CD4-positive, alpha-beta memory T cell (primary cell): Measurements from ENCODE around the gene APH1B. TPM values are rescaled to one million over a fixed set of nuclear protein-coding genes. Genes with fewer than 3 reads are reported as not detected.
"Not testable (repeated sequence)": the region's sequence is repeated elsewhere in the genome, so short reads cannot be mapped to it uniquely, and the experiment has no call there.

ENCODE experiments used
- CTCF ChIA-PET: fragments of 350-600 bp; sonication (Branson Sonifier 250); formaldehyde crosslinking; loops from one replicate; lab custom pipeline; 2021; ENCODE audit warnings: inconsistent platforms; ENCODE audit not compliant: partially characterized antibody; lab: Charles Lee
- POLR2A ChIA-PET: fragments of 350-600 bp; sonication (Branson Sonifier 250); formaldehyde crosslinking; loops from one replicate; lab custom pipeline; 2021; ENCODE audit not compliant: partially characterized antibody; lab: Charles Lee
- DNase-seq, 5 donors: peaks; one replicate each; pipeline versions ENCODE4 v3.0.0 to v3.0.0-alpha.2; 2020 to 2022; ENCODE audit warnings: mixed read lengths in 1 of 5
- H3K27ac ChIP-seq: one replicate; pipeline ENCODE4 v1.7.0; 2013; ENCODE audit warnings: low read depth, low read length
- H3K27me3 ChIP-seq: 2 replicates; pipeline ENCODE4 v1.7.0; 2013; ENCODE audit warnings: mild to moderate bottlenecking, low read length, moderate library complexity; ENCODE audit not compliant: insufficient read depth
- H3K36me3 ChIP-seq: 2 replicates; pipeline ENCODE4 v1.7.0; 2013; ENCODE audit warnings: mild to moderate bottlenecking, low read length, moderate library complexity; ENCODE audit not compliant: insufficient read depth
- H3K4me1 ChIP-seq: 2 replicates; pipeline ENCODE4 v1.7.0; 2013; ENCODE audit warnings: mild to moderate bottlenecking, low read length, moderate library complexity; ENCODE audit not compliant: insufficient read depth
- H3K4me3 ChIP-seq, 2 donors: one replicate each; pipeline ENCODE4 v1.7.0; 2013; ENCODE audit warnings: low read length in 2 of 2, mild to moderate bottlenecking in 1 of 2
- H3K9me3 ChIP-seq, 2 donors: one replicate each; pipeline ENCODE4 v1.7.0; 2013; ENCODE audit warnings: low read length in 2 of 2, control low read depth in 1 of 2; ENCODE audit not compliant: control insufficient read depth in 1 of 2
- H3K27ac Mint-ChIP-seq, 7 donors: one replicate each; pipeline ENCODE4 v1.8.0; 2020 to 2021; ENCODE audit warnings: mixed read lengths in 7 of 7, mild to moderate bottlenecking in 6 of 7, inconsistent platforms in 3 of 7, moderate library complexity in 3 of 7
- H3K27me3 Mint-ChIP-seq, 2 donors: one replicate each; pipeline ENCODE4 v1.8.0; 2020 to 2021; ENCODE audit warnings: mixed read lengths in 2 of 2
- H3K36me3 Mint-ChIP-seq, 2 donors: one replicate each; pipeline ENCODE4 v1.8.0; 2020 to 2021; ENCODE audit warnings: mixed read lengths in 2 of 2, inconsistent platforms in 1 of 2, mild to moderate bottlenecking in 1 of 2
- H3K4me1 Mint-ChIP-seq, 4 donors: one replicate each; pipeline ENCODE4 v1.8.0; 2020 to 2021; ENCODE audit warnings: mixed read lengths in 4 of 4, mild to moderate bottlenecking in 1 of 4
- H3K4me3 Mint-ChIP-seq, 8 donors: one replicate each; pipeline ENCODE4 v1.8.0; 2020 to 2021; ENCODE audit warnings: mixed read lengths in 8 of 8, mild to moderate bottlenecking in 7 of 8, moderate library complexity in 6 of 8, inconsistent platforms in 3 of 8
- H3K9me3 Mint-ChIP-seq, 8 donors: one replicate each; pipeline ENCODE4 v1.8.0; 2020 to 2021; ENCODE audit warnings: mixed read lengths in 8 of 8, mild to moderate bottlenecking in 5 of 8, inconsistent platforms in 3 of 8, moderate library complexity in 1 of 8
- intact Hi-C: fragments of 100-400 bp; cut with micrococcal nuclease; formaldehyde crosslinking; loops from one replicate; pipeline ENCODE4 v1.15.1; 2023
- polyA plus RNA-seq, 2 donors: library from polyadenylated mRNA; unstranded; fragments of 300-500 nt; fragmentation: Illumina TruSeq; gene quantifications; one replicate each; pipeline ENCODE4 v1.2.3, GENCODE V29; 2021
- total RNA-seq, 2 experiments: library from RNA; stranded (reverse); gene quantifications; one replicate each; pipeline ENCODE4 v1.2.3, GENCODE V29; 2021

The APH1B gene
- total and polyA plus RNA-seq, 4 experiments from 2014 or later, result 11.9 to 28.4 (median 18.2) TPM

DNA sequence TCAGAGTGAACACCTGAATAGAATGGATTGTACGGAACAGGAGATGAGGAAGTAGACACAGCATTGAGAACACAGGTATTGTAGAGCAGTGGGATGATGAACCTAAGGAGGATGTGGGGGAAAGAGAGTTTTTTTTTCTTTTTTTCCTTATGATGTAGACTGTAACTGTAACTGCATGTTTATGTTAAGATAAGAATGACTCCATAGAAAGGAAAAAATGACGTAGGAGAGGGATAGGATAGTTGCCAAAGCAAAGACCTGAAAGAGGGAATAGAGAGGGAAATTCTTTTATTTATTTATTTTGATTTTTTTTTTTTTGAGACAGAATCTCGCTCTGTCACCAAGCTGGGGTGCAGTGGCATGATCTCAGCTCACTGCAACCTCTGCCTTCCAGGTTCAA is 33.2 kb downstream of the APH1B start:
- DNase-seq, result no peak
- Mint-ChIP-seq H3K36me3 (peaks cover 20 to 27% of the 10 kb centered on the region in 2 donors), H3K27ac (no peak overlapping the region), H3K4me3 (no peak overlapping the region), H3K9me3 (peaks cover 0 to 2% (median 0%) of the 10 kb centered on the region in 8 donors), H3K27me3 (peaks cover 0 to 1% of the 10 kb centered on the region in 2 donors), H3K4me1 (no peaks in the 10 kb centered on the region)
- intact Hi-C loops, result no loop called here
- ChIA-PET CTCF (no interaction called here), POLR2A (no interaction called here)
- Histone ChIP-seq H3K4me1 (no peaks in the 10 kb centered on the region), H3K9me3 (no peaks in the 10 kb centered on the region), H3K36me3 (peaks cover 6% of the 10 kb centered on the region), H3K4me3 (no peak overlapping the region), H3K27ac (no peak overlapping the region), H3K27me3 (no peaks in the 10 kb centered on the region)

DNA sequence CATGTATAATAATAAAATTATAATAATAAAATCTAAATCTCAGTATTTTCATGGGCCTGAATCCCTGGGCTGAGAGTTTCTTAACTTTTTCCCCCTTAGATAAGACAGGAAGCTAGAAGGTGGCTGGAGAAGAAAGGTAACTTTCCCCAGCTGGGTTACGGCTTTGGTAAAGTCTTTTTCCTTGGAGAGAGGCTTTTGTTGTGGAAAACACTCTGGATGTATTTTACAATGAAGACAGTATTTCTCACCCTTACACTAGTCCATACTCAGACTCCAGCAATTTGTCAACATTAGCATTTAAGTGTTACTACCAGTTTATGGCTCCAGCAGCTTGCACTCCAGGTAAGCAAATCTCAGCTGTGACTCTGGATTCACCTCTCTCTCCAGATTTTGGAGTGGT is 34.9 kb downstream of the APH1B start:
- intact Hi-C loops, result no loop called here
- Mint-ChIP-seq H3K36me3 (peaks cover 8 to 12% of the 10 kb centered on the region in 2 donors), H3K27me3 (peaks cover 0 to 1% of the 10 kb centered on the region in 2 donors), H3K4me3 (no peak overlapping the region), H3K27ac (no peak overlapping the region), H3K9me3 (peaks cover 0 to 2% (median 0%) of the 10 kb centered on the region in 8 donors), H3K4me1 (no peaks in the 10 kb centered on the region)
- Histone ChIP-seq H3K9me3 (no peaks in the 10 kb centered on the region), H3K27me3 (no peaks in the 10 kb centered on the region), H3K4me1 (no peaks in the 10 kb centered on the region), H3K4me3 (no peak overlapping the region), H3K36me3 (no peaks in the 10 kb centered on the region), H3K27ac (no peak overlapping the region)
- no peak for DNase-seq
- POLR2A ChIA-PET, result no interaction called here
- CTCF ChIA-PET, result no interaction called here

DNA sequence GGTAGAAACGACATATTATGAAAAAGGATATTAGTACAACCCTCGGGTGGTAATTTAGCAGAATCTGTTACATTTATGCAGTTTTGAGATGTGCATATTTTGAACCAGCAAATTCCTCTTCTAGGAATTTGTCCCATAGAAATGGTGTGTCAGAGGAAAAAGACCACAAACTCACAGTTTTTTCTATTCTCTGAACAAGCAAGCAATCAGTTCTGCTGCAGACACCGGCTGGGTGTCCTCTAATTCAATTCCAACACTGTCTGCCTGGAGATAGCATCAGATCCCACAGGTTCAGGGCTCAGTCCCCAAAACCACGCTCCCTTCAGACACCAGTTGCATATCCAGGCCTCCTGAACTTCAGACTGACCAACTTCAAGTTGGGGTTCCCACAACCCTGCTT is 36.4 kb downstream of the APH1B start:
- Mint-ChIP-seq H3K4me1 (no peaks in the 10 kb centered on the region), H3K36me3 (peaks cover 6 to 12% of the 10 kb centered on the region in 2 donors), H3K27ac (no peak overlapping the region), H3K4me3 (no peak overlapping the region), H3K27me3 (peaks cover 0 to 1% of the 10 kb centered on the region in 2 donors), H3K9me3 (peaks cover 0 to 2% (median 0%) of the 10 kb centered on the region in 8 donors)
- Histone ChIP-seq H3K4me3 (no peak overlapping the region), H3K36me3 (no peaks in the 10 kb centered on the region), H3K4me1 (no peaks in the 10 kb centered on the region), H3K9me3 (no peaks in the 10 kb centered on the region), H3K27ac (no peak overlapping the region), H3K27me3 (no peaks in the 10 kb centered on the region)
- DNase-seq, result no peak
- CTCF ChIA-PET, result no interaction called here
- intact Hi-C loops, result no loop called here
- POLR2A ChIA-PET, result no interaction called here

DNA sequence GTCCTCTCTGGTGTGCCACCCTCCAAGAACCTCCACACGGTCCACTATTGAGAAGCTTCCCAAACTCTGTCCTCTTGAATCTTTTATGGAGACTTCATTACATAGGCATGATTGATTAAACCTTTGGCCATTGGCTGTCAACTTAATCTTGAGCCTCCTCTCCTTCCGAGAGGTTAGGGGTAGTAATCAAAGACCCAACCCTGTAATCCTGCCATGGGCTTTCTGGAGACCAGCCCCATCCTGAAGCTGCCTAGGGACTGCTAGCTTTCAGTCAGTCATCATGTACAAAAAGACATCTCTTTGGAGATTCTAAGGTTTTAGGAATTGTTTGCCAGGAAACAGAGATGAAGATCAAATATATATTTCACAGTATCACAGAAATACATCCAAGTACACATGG is 37.0 kb downstream of the APH1B start:
- peaks cover 0 to 1% of the 10 kb centered on the region in 2 donors for H3K27me3 Mint-ChIP-seq
- peaks cover 0 to 2% (median 0%) of the 10 kb centered on the region in 8 donors for H3K9me3 Mint-ChIP-seq
- peak overlapping the region in 1 of 7 donors; percentile 18 for H3K27ac Mint-ChIP-seq
- peaks cover 1 to 8% of the 10 kb centered on the region in 2 donors for H3K36me3 Mint-ChIP-seq
- H3K27me3 ChIP-seq, result no peaks in the 10 kb centered on the region
- H3K4me1 ChIP-seq, result no peaks in the 10 kb centered on the region
- no peak overlapping the region for H3K4me3 Mint-ChIP-seq
- intact Hi-C loops, result no loop called here
- POLR2A ChIA-PET, result no interaction called here
- no peaks in the 10 kb centered on the region for H3K36me3 ChIP-seq
- no peak overlapping the region for H3K4me3 ChIP-seq
- H3K27ac ChIP-seq, result no peak overlapping the region
- no peak for DNase-seq
- CTCF ChIA-PET, result no interaction called here
- H3K9me3 ChIP-seq, result no peaks in the 10 kb centered on the region
- H3K4me1 Mint-ChIP-seq, result no peaks in the 10 kb centered on the region

DNA sequence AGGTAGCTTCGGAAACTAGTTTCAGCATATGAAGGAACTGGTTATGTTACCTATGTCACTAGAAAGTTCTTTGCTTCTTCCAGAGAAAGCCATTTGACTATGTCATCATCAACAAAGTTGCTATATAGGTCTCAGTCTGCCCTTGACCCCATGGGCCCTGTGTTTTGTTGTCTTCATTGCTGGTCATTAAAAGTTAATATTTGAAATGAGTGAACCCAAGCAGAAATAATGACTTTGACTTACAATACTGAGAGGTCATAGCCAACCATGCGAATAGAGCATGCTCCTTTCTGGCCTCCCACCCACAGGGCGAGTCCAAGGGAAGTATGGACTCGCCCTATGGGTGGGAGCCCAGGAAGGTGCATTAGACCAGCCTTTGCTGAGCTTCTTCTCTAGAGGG is 40.9 kb downstream of the APH1B start:
- Mint-ChIP-seq H3K36me3 (no peaks in the 10 kb centered on the region), H3K27ac (no peak overlapping the region), H3K9me3 (no peaks in the 10 kb centered on the region), H3K4me1 (no peaks in the 10 kb centered on the region), H3K27me3 (no peaks in the 10 kb centered on the region), H3K4me3 (no peak overlapping the region)
- Histone ChIP-seq H3K4me3 (no peak overlapping the region), H3K36me3 (no peaks in the 10 kb centered on the region), H3K9me3 (no peaks in the 10 kb centered on the region), H3K27ac (no peak overlapping the region), H3K27me3 (no peaks in the 10 kb centered on the region), H3K4me1 (no peaks in the 10 kb centered on the region)
- CTCF ChIA-PET, result no interaction called here
- intact Hi-C loops, result no loop called here
- DNase-seq, result no peak
- POLR2A ChIA-PET, result no interaction called here

DNA sequence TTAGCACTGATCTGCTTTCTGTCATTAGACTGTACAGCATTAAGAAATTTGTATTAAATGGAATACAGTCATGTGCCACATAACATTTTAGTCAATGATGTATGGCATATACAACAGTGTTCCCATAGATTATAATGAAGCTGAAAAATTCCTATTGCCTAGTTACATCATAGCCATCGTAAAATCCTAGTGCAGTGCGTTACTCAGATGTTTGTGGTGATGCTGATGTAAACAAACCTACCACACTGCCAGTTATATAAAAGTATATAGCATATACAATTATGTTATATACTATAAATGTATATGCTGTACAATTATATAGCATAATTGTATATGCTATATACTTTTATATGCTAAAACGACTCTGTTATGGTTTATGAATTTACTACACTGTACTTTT is 41.7 kb downstream of the APH1B start:
- H3K27me3 Mint-ChIP-seq, result no peaks in the 10 kb centered on the region
- Histone ChIP-seq H3K9me3 (no peaks in the 10 kb centered on the region), H3K4me3 (no peak overlapping the region), H3K36me3 (no peaks in the 10 kb centered on the region), H3K27me3 (no peaks in the 10 kb centered on the region), H3K4me1 (no peaks in the 10 kb centered on the region), H3K27ac (no peak overlapping the region)
- no peaks in the 10 kb centered on the region for H3K4me1 Mint-ChIP-seq
- POLR2A ChIA-PET, result no interaction called here
- DNase-seq, result no peak
- no peaks in the 10 kb centered on the region for H3K9me3 Mint-ChIP-seq
- intact Hi-C loops, result no loop called here
- no peak overlapping the region for H3K27ac Mint-ChIP-seq
- CTCF ChIA-PET, result no interaction called here
- H3K36me3 Mint-ChIP-seq, result no peaks in the 10 kb centered on the region
- no peak overlapping the region for H3K4me3 Mint-ChIP-seq

DNA sequence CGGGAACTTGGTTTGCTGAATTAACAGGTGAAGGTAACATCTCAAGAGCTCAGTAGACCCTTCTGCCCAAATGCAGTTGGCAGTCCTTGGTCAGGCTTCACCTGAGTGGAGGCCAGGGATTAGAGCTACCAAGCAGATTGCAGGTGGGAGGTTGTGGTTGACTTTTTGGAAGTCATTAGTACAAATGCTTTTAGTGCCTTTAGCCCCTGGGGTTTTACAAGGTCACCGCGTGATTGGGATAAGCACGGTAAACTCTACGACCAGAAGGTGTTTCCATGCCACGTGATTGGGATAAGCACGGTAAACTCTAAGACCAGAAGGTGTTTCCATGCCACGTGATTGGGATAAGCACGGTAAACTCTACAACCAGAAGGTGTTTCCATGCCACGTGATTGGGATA is 43.0 kb downstream of the APH1B start:
- CTCF ChIA-PET, result interaction anchor here (0.9 kb wide), 1 partner anchor 153 kb away, joined by 3 read pairs; no protein-coding TSS in a partner anchor
- not testable (repeated sequence) for H3K27me3 Mint-ChIP-seq, H3K9me3 ChIP-seq

DNA sequence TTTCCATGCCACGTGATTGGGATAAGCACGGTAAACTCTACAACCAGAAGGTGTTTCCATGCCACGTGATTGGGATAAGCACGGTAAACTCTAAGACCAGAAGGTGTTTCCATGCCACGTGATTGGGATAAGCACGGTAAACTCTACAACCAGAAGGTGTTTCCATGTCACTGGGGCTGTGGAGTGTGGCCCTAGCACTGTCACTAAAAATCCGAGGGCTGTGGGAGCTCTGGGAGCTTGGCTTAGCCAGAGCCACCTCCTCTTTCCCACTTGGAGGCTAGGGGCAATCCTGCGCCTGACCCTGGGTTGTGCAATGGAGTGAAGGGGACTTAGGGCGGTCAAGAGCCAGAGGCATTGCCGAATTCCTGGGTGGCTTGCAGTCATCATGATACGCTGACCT is 43.6 kb downstream of the APH1B start:
- H3K27me3 ChIP-seq, H3K4me1 Mint-ChIP-seq, DNase-seq, H3K4me3 Mint-ChIP-seq, H3K36me3 ChIP-seq, H3K4me1 ChIP-seq, H3K9me3 Mint-ChIP-seq, H3K27ac Mint-ChIP-seq, H3K4me3 ChIP-seq, H3K9me3 ChIP-seq, CTCF ChIA-PET, H3K27me3 Mint-ChIP-seq, H3K36me3 Mint-ChIP-seq, intact Hi-C loops, POLR2A ChIA-PET, H3K27ac ChIP-seq: not testable (repeated sequence)

More for the DNA sequence above, 43.0 kb downstream of the APH1B start:
- H3K36me3 ChIP-seq, H3K36me3 Mint-ChIP-seq, intact Hi-C loops, H3K27ac ChIP-seq, H3K4me1 ChIP-seq, H3K4me3 ChIP-seq, DNase-seq, H3K27me3 ChIP-seq, H3K27ac Mint-ChIP-seq, H3K9me3 Mint-ChIP-seq, H3K4me1 Mint-ChIP-seq, POLR2A ChIA-PET: not testable (repeated sequence)
- peak overlapping the region in 1 of 8 donors; percentile 11 for H3K4me3 Mint-ChIP-seq
